Ecto neural progenitor cell (in vitro differentiated cells): ENCODE results near the gene NTM.
A peak's percentile ranks its signal among the peaks of the same experiment; 100 is the strongest.

Source experiments
- DNase-seq: peaks from one replicate; pipeline ENCODE4 v3.0.0-alpha.2; 2018; ENCODE audit warnings: low spot score

Gene NTM

DNA sequence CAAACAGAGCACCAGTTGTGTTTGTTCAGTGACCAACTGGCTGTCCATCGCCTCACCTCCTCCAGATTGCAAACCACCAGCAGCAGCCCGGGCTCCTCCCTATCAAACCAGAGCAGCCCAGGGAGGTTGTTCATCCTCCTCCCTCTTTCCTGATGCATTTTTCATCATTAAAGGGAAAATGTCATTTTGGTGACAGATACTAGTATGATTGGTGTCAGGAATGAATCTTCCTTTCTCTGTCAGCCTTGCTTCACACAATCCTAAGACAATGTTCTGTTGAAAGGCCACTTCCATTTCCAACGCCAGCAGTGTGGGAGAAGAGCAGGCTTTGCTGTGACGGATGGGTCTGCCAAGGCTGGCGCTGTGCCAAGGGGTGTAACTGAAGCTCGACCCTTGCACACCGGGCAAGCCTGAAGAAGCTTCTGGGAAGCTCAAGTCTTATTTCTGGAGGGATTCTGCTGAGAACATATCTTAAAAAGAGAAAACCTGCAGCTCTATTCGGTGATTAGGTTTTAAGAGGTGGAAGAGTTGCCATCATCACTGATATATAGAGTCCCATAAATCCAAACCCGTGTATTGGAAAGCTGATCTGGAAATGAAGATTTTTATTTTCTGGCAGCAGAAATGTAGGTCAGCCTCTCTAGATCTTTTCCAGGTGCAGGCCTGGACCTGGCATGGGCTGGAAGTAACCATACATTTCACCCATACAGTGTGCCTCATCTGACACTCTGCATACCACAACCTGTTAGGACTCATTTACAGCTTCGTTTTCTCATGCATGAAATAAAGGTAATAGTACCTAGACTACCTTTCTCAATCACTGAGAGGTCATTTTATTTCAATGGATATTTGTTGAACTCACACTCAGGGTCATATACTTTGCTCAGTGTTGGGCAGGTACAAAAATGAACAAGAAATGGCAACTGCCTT, 524.5 kb downstream of the NTM start:
- no peak for DNase-seq

DNA sequence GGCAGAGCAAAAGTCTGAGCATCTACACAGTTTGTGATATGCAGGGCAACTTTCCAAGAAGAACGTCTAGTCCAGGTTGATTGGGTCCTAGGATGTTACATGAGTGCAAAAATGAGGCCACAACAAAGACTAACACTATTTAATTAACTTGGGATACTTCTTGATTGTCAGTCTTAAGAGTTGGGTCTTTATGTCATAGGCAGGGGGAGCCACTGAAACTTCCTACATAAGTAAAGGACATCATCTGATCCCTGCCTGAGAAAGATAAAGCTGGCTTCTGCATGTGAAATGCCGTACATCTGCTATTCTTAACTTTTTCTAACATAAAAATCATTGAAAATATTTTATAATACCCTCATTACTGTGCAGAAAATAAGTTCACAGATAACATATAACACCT, 525.5 kb downstream of the NTM start:
- no peak for DNase-seq

- DNase-seq = no peak
Observed at GRCh38 chr11:131896978-131897615, 526.7 kb downstream of the NTM start.

DNA sequence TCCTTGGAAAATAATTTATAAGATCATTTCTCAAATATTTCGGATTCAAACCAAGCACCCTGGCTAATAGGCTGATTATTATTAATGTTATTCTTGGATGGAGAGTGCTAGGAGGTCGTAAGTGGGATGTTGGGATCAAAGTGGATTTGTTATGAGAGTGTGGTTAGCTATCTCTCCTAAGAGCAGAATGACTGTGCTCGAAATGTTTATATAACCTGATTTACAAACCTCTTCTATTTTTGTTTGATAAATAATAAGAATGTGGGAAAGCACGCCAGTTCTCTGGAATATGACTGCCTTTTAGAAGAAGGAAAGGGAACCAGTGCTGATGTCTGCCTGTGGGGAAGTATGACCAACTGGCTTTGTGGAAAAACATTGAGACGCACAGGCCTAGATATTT, 527.5 kb downstream of the NTM start:
- DNase-seq = no peak

GRCh38 chr11:131898949-131899348, 528.5 kb downstream of the NTM start:
- DNase-seq = no peak

- no peak for DNase-seq
Observed at GRCh38 chr11:131899950-131900580, 529.6 kb downstream of the NTM start.

DNA sequence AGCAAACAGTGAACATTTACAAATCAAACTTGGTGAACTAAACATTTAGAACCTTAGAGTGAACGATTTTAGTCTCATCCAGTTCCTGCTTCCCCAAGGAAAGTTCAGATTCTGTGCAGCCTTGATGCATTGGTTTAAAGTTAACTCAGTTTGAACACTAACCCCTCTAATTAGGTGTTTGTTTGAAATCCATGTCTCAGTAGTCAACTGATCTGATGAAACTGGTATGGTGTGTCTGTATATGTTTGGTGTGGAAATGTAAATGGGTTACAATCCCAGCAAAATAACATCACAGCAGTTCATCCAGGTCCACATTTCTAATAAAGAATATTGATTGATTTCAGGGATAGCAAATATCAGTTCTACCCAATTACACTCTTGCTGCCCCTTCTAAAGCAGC, 532.0 kb downstream of the NTM start:
- no peak for DNase-seq

- no peak for DNase-seq
Observed at GRCh38 chr11:131903074-131903473, 532.7 kb downstream of the NTM start.

DNA sequence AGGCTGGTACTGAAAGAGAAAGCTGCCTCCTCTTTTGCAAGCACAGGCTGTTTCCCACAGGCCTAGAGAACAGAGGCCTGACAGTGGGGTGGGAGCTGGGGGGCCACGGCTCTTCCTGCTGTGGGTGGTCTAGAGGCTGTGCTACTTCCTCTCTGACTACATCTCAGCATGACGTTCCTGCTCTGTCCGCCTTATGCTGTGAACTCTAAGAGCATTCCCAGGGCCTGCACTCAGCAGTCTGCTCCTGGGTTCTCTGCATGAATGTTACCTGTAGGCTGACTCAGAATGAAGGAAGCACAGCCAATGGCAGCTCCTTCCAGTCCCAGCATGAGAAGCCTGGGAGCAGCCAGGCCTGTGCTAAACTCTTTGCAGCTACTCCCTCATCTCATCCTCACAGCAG, 534.3 kb downstream of the NTM start:
- no peak for DNase-seq

DNA sequence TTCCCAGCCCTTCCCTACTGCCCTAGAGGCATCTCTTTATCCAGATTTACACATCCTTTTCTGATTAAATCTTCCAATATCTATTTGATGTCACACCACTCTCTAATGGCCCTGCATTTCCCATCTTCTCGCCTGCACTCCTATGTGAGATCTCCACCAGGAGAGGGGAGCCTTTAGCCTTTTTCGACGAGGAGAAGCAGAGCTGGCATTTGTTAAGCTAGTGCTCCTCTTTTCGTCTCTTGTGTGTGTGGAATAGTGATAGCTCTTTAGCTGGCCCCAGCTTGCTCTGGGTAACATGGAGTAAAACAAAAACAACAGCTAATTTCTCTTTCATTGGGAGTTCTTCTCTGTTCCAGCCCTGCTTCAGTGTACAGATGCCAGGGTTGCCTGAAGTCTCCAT, 536.5 kb downstream of the NTM start:
- DNase-seq = no peak

GRCh38 chr11:131907371-131907770, 537.0 kb downstream of the NTM start:
- DNase-seq = no peak

- DNase-seq = no peak
Observed at GRCh38 chr11:131908316-131908715, 537.9 kb downstream of the NTM start.

GRCh38 chr11:131909426-131910177, 539.2 kb downstream of the NTM start:
- no peak for DNase-seq

DNA sequence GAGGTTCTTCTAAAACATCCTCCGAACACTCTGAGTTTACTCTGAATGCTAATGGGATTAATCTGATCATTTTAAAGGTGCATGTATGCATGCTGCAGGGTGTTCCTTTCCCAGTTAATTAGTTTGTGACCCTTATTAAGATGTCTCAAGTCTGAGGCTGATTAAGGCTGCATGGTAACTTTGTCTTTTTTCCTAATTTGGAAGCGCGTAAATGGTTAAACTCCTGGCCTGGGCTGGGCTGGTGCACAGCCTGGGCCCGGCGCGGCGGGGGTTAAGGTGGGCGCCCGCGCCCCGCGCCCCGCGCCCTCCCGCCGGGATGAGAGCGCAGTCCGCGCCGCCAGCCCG, 539.7 kb downstream of the NTM start:
- no peak for DNase-seq

DNA sequence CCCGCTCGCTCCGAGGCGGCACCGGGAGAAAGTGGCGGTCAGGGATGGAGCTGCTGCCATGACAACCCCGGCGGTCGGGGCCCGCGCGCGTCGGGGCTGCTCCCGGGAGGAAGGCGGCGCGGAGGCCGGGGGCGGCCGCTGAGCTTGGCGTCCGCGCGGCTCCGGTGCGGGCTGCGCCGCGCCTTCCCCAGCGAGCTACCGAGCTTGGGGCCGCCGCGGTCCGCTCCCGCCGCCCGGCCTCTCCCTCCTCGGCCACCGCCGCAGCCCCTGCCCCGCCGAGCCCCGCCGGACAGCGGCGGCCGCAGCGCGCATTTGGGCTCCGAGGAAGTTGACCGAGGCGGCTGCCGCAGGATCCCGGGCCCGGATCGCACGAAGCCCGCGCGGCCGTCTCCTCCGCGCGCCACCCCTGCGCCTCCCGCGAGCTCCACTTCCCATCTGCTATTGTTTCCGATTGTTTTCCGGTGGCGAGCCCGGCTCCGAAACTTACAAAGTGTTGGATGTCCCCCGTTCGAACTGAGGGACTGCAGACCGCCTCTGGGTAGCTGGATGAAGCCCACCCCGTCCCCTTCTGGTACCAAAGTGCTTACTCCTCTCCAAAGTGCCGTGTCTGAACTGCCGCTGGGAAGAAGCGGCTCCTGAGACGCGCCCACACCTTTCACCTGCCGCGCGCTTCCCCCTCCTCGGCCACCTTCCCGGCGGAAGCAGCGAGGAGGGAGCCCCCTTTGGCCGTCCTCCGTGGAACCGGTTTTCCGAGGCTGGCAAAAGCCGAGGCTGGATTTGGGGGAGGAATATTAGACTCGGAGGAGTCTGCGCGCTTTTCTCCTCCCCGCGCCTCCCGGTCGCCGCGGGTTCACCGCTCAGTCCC, 540.3 kb downstream of the NTM start:
- DNase-seq = peak; percentile 74

GRCh38 chr11:131911388-131912032, 541.1 kb downstream of the NTM start:
- DNase-seq = peak; percentile 61

- DNase-seq = no peak
Observed at GRCh38 chr11:131912134-131912533, 541.7 kb downstream of the NTM start.

DNA sequence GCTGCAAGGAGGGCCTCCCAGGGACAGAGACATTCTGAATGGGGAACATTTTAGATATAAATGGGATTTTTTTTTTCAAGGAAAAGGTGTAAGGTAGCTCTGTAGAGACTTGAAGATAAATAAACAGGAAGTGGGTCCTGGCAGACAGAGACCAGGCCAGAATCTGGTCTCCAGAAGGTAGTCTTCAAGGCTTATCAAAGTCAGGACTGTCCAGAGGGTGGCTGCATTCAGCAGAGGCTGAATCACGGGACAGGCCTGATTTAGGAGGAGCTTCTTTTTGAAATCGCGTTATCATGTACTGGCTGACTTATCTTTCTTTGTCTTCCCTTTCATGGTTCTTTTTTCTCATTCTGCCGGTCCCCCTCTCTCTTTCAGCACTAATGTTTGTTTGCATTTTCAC, 542.9 kb downstream of the NTM start:
- DNase-seq = no peak

DNA sequence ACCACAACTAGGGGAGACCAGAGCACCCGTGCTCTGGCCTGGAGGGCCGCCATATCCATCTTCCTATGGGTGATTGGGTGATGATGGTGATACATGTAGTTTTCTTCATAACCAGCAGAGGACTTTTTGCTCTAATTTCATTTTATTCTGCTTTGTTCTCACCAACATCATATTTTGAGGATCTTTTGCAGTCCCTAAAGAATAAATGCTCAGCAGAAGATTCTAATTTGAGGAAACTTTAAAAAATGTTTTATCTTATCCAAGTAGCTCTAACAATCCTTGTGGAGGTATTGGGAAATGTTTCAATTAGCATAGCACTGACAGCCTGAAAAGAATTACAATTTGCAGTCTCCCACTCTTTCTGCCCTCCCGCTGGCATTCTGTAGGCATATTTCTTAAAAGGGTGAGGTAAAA, 544.0 kb downstream of the NTM start:
- no peak for DNase-seq

GRCh38 chr11:131916638-131917037, 546.2 kb downstream of the NTM start:
- no peak for DNase-seq
